Endodermal cell (in vitro differentiated cells): ENCODE measurements around the gene KLHL14. TPM values are rescaled to one million over a fixed set of nuclear protein-coding genes. Genes with fewer than 3 reads are reported as not detected.
"Not testable (repeated sequence)": the region's sequence is repeated elsewhere in the genome, so short reads cannot be mapped to it uniquely, and the experiment has no call there.

Source experiments
- DNase-seq: peaks from one replicate; pipeline ENCODE4 v3.0.0-alpha.2; 2017
- H3K27ac ChIP-seq: 2 replicates; pipeline ENCODE4 v1.5.1; 2013; ENCODE audit warnings: mild to moderate bottlenecking, low read depth, low read length, moderate library complexity
- H3K27me3 ChIP-seq: 2 replicates; pipeline ENCODE4 v1.6.1; 2013; ENCODE audit warnings: mild to moderate bottlenecking, low read length, moderate library complexity; ENCODE audit not compliant: insufficient read depth, control insufficient read depth, poor library complexity, severe bottlenecking
- H3K36me3 ChIP-seq: 2 replicates; pipeline ENCODE4 v1.7.0; 2013; ENCODE audit warnings: mild to moderate bottlenecking, low read length, moderate library complexity; ENCODE audit not compliant: control insufficient read depth, insufficient read depth
- H3K4me1 ChIP-seq: one replicate; pipeline ENCODE4 v1.7.0; 2013; ENCODE audit warnings: low read length; ENCODE audit not compliant: control insufficient read depth, insufficient read depth
- H3K4me3 ChIP-seq: 2 replicates; pipeline ENCODE4 v1.5.1; 2013; ENCODE audit warnings: mild to moderate bottlenecking, low read length, moderate library complexity
- H3K9ac ChIP-seq: 2 replicates; pipeline ENCODE4 v1.6.1; 2013; ENCODE audit warnings: mild to moderate bottlenecking, low read length, moderate library complexity; ENCODE audit not compliant: poor library complexity, severe bottlenecking; ENCODE audit errors: extremely low read depth
- H3K9me3 ChIP-seq: 2 replicates; pipeline ENCODE4 v1.6.1; 2013; ENCODE audit warnings: mild to moderate bottlenecking, low read length, moderate library complexity; ENCODE audit not compliant: control insufficient read depth
- H3K27ac Mint-ChIP-seq: 2 replicates; pipeline ENCODE4 v1.8.0; 2020; ENCODE audit warnings: mixed read lengths
- H3K27me3 Mint-ChIP-seq: 2 replicates; pipeline ENCODE4 v1.8.0; 2021; ENCODE audit warnings: mild to moderate bottlenecking, mixed read lengths; ENCODE audit not compliant: insufficient read depth
- H3K36me3 Mint-ChIP-seq: 2 replicates; pipeline ENCODE4 v1.8.0; 2020; ENCODE audit warnings: low read depth, mixed read lengths
- H3K4me1 Mint-ChIP-seq: 2 replicates; pipeline ENCODE4 v1.8.0; 2020; ENCODE audit warnings: mixed read lengths
- H3K4me3 Mint-ChIP-seq: 2 replicates; pipeline ENCODE4 v1.8.0; 2020; ENCODE audit warnings: mild to moderate bottlenecking, moderate library complexity, mixed read lengths
- H3K9me3 Mint-ChIP-seq: 2 replicates; pipeline ENCODE4 v1.8.0; 2020; ENCODE audit warnings: mild to moderate bottlenecking, mixed read lengths
- WGBS, 2 experiments: methylation state at CpG; one replicate each; pipeline versions ENCODE4 v1.1.5 to v1.1.7; 2013; ENCODE audit warnings: missing lambda C conversion rate in 2 of 2, mixed read lengths in 1 of 2; ENCODE audit not compliant: insufficient coverage in 1 of 2, insufficient read length in 1 of 2; 5-methylcytosine and 5-hydroxymethylcytosine counted together
- total RNA-seq, 2 donors: library from RNA; stranded (reverse); fragmentation: NEBNext Ultra II Directional in 1 of 2; extraction: Animal tissue kit (Norgen Biotek cat#: 25700) in 1 of 2; gene quantifications; 2 replicates in 1 of 2; 3 replicates in 1 of 2; pipeline ENCODE4 v1.2.1, GENCODE V29; 2021
- TF ChIP-seq, protein P1 (sequence below): fragments of 200-600 bp; sonication (generic); conservative IDR thresholded peaks from 2 replicates; pipeline ENCODE4 v1.5.0; 2021; ENCODE audit warnings: antibody characterized with exemption, mild to moderate bottlenecking

Gene KLHL14
- total RNA-seq, 2 donors from 2014 or later, result 4.2 TPM

DNA sequence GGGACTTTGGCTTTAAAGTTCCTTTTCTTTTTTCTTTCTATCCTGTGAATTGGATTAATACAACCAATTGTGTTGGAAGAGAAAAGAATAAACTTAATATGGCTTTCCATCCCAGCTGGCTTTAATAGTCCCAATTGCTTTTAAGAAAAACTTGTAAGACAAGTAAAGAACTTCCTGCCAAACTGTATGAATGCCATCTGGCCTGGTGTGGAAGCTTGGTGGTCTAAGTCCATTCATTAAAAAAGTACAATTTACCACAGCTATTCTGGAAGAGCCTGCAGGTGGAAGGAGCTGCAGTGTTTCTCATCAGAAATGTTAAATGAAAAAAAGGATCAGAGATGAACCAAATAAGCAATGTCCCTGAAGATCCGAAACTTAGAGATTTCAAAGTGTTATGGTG is 103.9 kb downstream of the KLHL14 start:
- no peaks in the 10 kb centered on the region for H3K36me3 ChIP-seq
- Mint-ChIP-seq H3K9me3 (no peaks in the 10 kb centered on the region), H3K27ac (no peak overlapping the region), H3K4me3 (no peak overlapping the region), H3K4me1 (no peaks in the 10 kb centered on the region), H3K27me3 (peaks cover 2% of the 10 kb centered on the region), H3K36me3 (no peaks in the 10 kb centered on the region)
- WGBS, 2 experiments, result 87 to 100% methylated on average over 1 of the region's 1 CpG
- H3K27ac ChIP-seq, result no peak overlapping the region
- H3K4me3 ChIP-seq, result no peak overlapping the region
- no peak for DNase-seq
- no peaks in the 10 kb centered on the region for H3K4me1 ChIP-seq
- no peak overlapping the region for H3K9ac ChIP-seq
- H3K27me3 ChIP-seq, result peaks cover 10% of the 10 kb centered on the region
- no peaks in the 10 kb centered on the region for H3K9me3 ChIP-seq
- TF ChIP-seq, protein P1, sequence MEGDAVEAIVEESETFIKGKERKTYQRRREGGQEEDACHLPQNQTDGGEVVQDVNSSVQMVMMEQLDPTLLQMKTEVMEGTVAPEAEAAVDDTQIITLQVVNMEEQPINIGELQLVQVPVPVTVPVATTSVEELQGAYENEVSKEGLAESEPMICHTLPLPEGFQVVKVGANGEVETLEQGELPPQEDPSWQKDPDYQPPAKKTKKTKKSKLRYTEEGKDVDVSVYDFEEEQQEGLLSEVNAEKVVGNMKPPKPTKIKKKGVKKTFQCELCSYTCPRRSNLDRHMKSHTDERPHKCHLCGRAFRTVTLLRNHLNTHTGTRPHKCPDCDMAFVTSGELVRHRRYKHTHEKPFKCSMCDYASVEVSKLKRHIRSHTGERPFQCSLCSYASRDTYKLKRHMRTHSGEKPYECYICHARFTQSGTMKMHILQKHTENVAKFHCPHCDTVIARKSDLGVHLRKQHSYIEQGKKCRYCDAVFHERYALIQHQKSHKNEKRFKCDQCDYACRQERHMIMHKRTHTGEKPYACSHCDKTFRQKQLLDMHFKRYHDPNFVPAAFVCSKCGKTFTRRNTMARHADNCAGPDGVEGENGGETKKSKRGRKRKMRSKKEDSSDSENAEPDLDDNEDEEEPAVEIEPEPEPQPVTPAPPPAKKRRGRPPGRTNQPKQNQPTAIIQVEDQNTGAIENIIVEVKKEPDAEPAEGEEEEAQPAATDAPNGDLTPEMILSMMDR, result no peak

DNA sequence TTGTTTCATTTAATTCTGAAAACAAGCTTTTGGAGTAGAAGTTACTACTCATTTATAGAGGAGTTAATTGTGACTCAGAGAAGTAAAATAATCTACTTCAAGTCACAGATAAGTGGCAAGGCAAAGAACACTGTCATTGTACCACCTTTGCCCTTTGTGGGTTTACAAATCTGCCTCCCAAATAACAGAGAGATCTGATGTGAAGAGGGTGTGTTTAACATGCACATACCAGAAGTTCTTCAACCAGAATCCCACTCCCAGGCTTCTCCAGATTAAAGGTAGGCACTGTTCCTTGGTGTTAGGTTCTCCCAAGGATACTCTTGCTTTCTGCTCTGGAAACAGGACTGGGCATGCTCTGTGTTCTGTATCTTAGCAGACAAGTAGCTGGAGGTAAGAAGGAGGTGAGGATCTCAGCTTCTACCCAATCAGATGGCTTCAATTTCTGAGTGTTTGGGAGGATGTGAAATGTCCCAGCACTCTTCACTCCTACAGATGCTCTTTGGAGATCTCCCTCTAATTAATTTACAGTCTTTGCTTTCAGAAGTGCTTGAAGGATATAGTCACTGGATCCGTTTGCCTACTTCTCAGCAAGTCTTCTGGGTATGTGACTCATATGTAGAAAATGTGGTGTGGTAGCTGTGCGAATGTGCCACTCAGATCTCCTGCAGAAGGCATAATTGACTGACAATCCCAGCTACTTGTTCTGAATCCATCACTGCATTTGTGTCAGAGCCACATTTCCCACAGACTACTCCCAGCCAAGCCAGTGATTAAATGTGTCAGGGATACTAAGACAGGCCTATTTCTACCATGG is 111.1 kb downstream of the KLHL14 start:
- Mint-ChIP-seq H3K36me3 (no peaks in the 10 kb centered on the region), H3K4me3 (no peak overlapping the region), H3K27me3 (no peaks in the 10 kb centered on the region), H3K27ac (no peak overlapping the region), H3K4me1 (no peaks in the 10 kb centered on the region), H3K9me3 (no peaks in the 10 kb centered on the region)
- no peaks in the 10 kb centered on the region for H3K36me3 ChIP-seq
- H3K9me3 ChIP-seq, result no peaks in the 10 kb centered on the region
- H3K4me1 ChIP-seq, result no peaks in the 10 kb centered on the region
- H3K4me3 ChIP-seq, result no peak overlapping the region
- H3K27me3 ChIP-seq, result no peaks in the 10 kb centered on the region
- H3K9ac ChIP-seq, result no peak overlapping the region
- H3K27ac ChIP-seq, result no peak overlapping the region
- WGBS, 2 experiments, result 65% methylated on average over 2 of the region's 2 CpGs; no CpG with 5 or more reads in 1 of the 2 experiments
- TF ChIP-seq, protein P1, result no peak
- no peak for DNase-seq

DNA sequence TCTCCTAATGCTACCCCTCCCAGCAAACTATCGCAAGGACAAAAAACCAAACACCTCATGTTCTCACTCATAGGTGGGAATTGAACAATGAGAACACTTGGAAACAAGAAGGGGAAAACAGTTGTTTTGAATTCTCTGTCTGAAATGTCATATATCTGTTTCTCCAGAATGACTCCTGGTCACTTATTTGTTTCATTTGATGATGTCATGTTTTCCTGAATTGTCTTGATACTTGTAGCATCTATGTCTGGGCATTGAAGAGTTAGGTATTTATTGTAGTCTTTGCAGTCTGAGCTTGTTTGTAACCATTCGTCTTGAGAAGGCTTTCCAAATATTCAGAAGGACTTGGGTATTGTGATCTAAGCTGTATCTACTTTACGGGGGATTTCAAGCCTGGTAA is 118.3 kb downstream of the KLHL14 start:
- not testable (repeated sequence) for H3K36me3 Mint-ChIP-seq, H3K4me3 ChIP-seq, H3K9me3 Mint-ChIP-seq, H3K27me3 ChIP-seq, H3K27me3 Mint-ChIP-seq, H3K36me3 ChIP-seq, H3K4me3 Mint-ChIP-seq, H3K4me1 ChIP-seq, H3K27ac Mint-ChIP-seq, H3K27ac ChIP-seq, H3K4me1 Mint-ChIP-seq, H3K9me3 ChIP-seq, H3K9ac ChIP-seq, DNase-seq
- WGBS, 2 experiments, result 60 to 95% methylated on average over 1 to 3 of the region's 3 CpGs

DNA sequence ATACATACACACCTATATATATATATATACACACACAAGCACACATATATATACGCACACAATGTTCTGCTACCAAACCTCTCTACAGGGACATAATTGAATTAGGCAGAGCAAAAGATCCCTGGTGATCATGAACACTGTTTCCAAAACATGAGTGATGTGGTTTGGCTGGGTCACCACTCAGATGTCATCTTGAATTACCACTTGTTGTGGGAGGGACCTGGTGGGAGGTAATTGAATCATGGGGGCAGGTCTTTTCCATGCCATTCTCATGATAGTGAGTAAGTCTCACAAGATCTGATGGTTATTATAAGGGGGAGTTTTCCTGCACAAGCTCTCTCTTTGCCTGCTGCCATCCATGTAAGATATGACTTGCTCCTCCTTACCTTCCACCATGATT is 135.2 kb downstream of the KLHL14 start:
- 85% methylated on average over 1 of the region's 1 CpG; no CpG with 5 or more reads in 1 of the 2 experiments for WGBS, 2 experiments
- not testable (repeated sequence) for H3K9me3 Mint-ChIP-seq, H3K4me3 Mint-ChIP-seq, H3K27me3 ChIP-seq, H3K36me3 ChIP-seq, H3K4me1 ChIP-seq, H3K27ac Mint-ChIP-seq, H3K4me1 Mint-ChIP-seq, H3K27ac ChIP-seq, H3K9ac ChIP-seq, H3K27me3 Mint-ChIP-seq, H3K36me3 Mint-ChIP-seq, H3K4me3 ChIP-seq, H3K9me3 ChIP-seq, DNase-seq
